HG03060 (cell line): Measurements from ENCODE around the gene ZNF146.
"Not testable (repeated sequence)": the region's sequence is repeated elsewhere in the genome, so short reads cannot be mapped to it uniquely, and the experiment has no call there.

Experiments
- ATAC-seq: cut with Tn5 transposase; IDR thresholded peaks from one replicate; pipeline ENCODE4 v1.9.1; 2021; ENCODE audit warnings: low read depth, moderate number of reproducible peaks; ENCODE audit not compliant: unreplicated experiment

ZNF146 gene

GRCh38 chr19:36225219-36225892 is 10.4 kb downstream of the ZNF146 start:
- no peak for ATAC-seq

- ATAC-seq: not testable (repeated sequence)
These were observed 18.7 kb downstream of the ZNF146 start for GRCh38 chr19:36233626-36234025.

GRCh38 chr19:36236304-36236945 is 21.5 kb downstream of the ZNF146 start:
- ATAC-seq: no peak

GRCh38 chr19:36236946-36237310 is 22.0 kb downstream of the ZNF146 start:
- ATAC-seq: no peak

GRCh38 chr19:36244066-36244465 is 29.2 kb downstream of the ZNF146 start:
- ATAC-seq: no peak

GRCh38 chr19:36245210-36246005 is 30.5 kb downstream of the ZNF146 start:
- no peak for ATAC-seq

- ATAC-seq: no peak
These were observed 31.1 kb downstream of the ZNF146 start for GRCh38 chr19:36246006-36246481.

GRCh38 chr19:36252047-36252446 is 37.1 kb downstream of the ZNF146 start:
- ATAC-seq: no peak

GRCh38 chr19:36254848-36255247 is 39.9 kb downstream of the ZNF146 start:
- ATAC-seq: no peak

- ATAC-seq: no peak
These were observed 40.4 kb downstream of the ZNF146 start for GRCh38 chr19:36255316-36255715.

GRCh38 chr19:36256064-36256463 is 41.2 kb downstream of the ZNF146 start:
- ATAC-seq: no peak

- no peak for ATAC-seq
These were observed 42.1 kb downstream of the ZNF146 start for GRCh38 chr19:36256853-36257519.

- no peak for ATAC-seq
These were observed 42.6 kb downstream of the ZNF146 start for GRCh38 chr19:36257520-36257876.

- ATAC-seq: no peak
These were observed 43.3 kb downstream of the ZNF146 start for GRCh38 chr19:36258028-36258875.

GRCh38 chr19:36259211-36259610 is 44.3 kb downstream of the ZNF146 start:
- no peak for ATAC-seq

GRCh38 chr19:36265064-36265463 is 50.2 kb downstream of the ZNF146 start:
- ATAC-seq: no peak

GRCh38 chr19:36265856-36266374 is 51.0 kb downstream of the ZNF146 start:
- ATAC-seq: no peak

GRCh38 chr19:36266375-36266961 is 51.6 kb downstream of the ZNF146 start:
- ATAC-seq: no peak

GRCh38 chr19:36267061-36267845 is 52.3 kb downstream of the ZNF146 start:
- no peak for ATAC-seq
